ENCODE results near the gene SLC10A3.
"Not testable (repeated sequence)": the region's sequence is repeated elsewhere in the genome, so short reads cannot be mapped to it uniquely, and the experiment has no call there.

SLC10A3 gene

DNA sequence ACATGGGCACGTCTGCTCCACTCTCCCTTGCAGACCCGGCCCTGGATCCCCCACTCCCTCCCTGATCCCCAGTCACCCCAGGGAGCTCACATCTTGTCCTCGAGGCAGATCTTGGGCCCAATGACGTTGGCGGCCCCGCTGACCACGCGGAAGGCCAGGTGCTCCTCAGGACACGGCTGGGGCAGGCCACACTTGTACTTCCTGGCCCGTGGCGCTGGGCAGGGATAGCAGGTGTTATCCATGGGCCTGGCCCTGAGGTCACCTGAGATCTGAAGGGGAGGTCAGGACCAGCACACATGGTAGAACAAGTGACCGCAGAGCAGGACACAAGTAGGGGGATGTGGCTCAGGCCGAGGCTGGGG lies 17.9 kb upstream of the SLC10A3 start:
- no peak for DNase-seq

DNA sequence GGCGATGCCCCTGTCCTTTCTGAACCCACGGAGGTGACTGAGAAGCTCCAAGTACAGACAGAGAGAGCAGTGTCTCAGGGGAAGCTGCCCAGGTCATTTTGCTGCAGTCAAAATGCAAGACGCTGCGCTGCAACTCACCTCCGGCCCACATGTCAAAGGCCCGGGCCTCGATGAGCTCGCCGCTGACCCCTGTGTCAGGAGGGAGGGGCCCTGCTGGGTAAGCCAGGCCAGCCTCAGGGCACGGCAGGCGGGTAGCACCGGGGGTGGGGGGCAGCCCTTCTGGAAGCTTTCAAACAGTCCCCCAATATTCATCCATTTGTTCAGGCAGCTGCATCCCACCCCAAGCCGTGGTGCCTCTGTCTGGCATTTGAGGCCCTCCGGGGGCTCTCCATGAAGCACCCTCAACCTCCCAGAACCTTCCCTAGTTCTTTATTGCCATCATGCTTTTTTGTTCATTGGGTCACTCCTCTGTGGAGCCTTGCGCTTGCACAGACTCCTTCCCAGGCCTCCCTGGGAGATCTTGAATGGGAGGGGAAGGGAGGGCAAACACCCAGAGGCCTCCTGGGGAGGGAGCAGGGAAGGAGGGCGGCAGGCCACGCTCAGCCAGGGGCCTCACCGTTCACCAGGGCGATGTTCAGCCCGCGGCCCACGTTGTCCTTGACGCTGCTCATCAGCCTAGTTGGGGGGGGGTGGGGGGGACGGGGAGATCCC lies 17.4 kb upstream of the SLC10A3 start:
- DNase-seq, result no peak

DNA sequence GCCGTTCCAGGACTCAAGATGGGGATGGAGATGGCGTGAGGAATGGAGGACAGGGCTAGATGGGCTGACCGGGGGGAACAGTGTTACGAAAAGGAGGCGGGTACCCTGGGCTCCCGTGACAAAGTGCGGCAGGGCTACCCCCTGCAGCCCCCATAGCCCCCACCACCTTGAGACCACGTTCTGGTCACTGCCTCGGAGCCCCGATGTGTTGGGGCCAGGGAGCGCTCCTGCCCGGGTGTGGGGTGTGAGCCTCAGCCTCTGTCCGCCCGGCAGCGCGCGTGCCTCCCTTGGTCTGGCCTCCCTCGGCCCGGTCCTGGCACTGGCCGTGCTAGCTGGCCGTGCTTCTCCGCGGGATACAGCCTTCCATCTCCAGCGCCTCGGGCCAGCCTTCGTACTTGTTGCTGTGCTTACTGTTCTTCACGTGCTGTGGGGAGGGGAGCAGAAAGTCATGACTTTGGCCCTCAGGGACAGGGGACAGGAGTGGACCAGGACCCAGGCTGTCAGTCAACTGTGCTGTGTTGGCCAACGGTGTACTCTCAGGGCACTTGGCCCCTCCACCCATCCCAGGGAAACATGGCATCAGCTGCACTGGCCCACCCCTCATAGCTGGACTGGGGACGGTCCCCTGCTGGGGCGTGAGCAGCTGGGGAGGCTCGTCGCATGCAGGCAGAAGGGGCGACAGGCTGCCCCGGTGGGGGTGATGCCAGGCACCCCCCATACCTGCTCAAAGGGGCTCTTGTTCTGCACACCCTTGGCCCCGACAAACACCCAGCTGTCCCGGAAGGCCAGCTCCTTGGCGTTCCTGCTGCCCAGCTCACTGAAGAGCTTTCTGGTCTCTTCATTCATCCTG lies 16.3 kb upstream of the SLC10A3 start:
- DNase-seq, result no peak

DNA sequence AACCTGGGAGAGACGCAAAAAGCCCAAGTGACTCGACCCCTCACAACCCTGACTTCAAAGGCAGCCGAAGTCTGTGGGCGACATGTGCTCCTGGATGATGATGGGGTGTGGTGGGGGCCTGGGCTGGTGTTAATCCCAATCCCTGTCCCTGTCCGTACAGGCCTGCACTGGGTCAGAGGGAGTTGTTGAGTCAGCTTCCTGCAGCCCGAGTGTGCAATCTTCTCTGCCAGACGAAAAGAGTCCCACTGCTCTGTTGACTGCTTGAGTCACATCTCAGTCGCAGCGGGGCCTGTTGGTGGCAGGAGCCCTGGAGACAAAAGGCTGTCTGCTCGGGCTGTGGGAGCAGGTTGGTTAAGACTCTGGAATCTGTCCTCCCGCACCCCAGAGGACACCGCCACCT lies 15.3 kb upstream of the SLC10A3 start:
- DNase-seq, result no peak

DNA sequence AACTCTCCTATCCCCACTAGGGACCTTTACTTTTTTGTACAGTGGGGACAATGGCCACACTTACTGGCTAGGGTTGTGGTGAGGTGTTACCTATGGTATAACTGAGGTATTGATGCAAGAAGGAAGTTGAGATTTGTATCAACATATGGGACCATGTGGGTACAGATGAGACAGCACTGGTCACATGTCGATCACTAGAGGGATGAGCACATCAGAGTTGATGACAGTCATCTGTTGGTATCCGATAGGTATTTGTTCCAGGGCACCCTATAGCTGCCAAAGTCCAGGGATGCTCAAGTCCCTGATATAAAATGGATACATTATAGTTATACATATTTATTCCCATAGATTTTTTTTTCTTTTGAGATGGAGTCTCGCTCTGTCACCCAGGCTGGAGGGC lies 12.6 kb upstream of the SLC10A3 start:
- DNase-seq, result no peak

DNA sequence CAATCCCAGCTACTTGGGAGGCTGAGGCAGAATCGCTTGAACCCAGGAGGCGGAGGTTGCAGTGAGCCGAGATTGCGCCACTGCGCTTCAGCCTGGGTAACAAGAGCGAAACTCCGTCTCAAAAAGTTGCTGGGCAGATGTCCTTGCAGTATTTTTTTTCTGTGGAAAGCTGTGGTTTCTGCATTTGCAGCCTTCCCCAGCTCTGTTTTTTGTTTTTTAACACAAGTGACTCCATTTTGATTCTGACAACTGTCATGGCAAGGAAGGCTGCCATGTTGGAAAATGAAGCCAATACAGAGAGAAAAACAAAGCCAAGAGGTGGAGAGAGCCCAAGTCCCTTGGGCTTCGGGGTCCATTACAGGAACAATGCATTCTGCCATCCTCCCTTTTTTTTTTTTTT lies 11.7 kb upstream of the SLC10A3 start:
- DNase-seq, result no peak

DNA sequence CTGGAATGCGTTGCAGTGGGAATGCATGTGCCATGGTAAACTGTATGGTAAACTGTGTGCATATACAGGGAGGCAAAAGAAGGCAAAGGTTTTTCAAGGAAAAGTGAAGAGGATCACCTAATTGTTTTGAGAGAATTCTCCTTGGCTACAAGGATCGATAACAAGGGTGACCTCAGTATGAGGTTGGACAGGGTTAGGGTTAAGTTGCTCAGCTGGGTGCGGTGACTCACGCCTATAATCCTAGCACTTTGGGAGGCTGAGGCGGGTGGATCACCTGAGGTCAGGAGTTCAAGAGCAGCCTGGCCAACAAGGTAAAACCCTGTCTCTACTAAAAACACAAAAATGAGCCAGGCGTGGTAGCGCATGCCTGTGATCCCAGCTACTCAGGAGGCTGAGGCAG lies 11.0 kb upstream of the SLC10A3 start:
- DNase-seq, result not testable (repeated sequence)

DNA sequence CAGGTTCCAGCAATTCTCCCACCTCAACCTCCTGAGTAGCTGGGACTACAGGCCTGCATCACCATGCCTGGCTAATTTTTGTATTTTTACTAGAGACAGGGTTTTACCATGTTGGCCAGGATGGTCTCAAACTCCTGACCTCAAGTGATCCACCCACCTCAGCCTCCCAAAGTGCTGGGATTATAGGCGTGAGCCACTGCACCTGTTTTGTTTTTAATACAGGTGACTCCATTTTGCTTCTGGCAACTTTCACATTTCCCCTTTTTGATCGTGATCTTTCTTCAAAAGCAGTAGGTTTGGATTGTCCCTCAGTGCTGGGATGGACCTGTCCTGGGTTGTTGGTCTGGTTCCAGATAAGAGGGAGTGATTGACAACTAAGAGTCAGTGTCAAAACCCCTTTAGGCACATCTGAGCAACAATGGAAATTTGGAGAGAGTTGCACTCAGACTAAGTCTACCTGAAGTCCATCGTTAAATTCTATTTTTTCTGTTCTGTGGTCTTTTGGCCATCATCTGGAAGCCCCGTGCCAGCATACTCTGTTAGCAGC lies 6.2 kb upstream of the SLC10A3 start:
- not testable (repeated sequence) for DNase-seq

DNA sequence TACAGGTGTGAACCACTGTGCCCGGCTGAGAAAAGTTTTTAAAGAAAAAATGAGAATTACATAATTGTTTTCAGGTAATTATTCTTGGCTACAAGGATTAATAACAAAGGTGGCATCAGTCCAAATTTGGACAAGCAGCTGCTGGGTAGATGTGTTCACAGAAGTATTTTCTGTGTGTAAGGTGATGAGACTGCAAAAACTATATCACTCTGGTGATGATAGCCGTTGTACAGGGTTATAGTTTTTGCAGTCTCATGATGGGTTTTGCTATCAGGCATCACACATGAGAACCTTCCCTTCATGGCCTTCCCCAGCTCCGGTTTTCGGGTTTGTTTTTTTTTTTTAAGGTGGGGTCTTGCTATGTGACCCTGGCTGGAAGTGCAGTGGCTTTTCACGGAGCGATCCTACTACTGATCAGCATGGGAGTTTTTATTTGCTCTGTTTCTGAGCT lies 5.1 kb upstream of the SLC10A3 start:
- no peak for DNase-seq

DNA sequence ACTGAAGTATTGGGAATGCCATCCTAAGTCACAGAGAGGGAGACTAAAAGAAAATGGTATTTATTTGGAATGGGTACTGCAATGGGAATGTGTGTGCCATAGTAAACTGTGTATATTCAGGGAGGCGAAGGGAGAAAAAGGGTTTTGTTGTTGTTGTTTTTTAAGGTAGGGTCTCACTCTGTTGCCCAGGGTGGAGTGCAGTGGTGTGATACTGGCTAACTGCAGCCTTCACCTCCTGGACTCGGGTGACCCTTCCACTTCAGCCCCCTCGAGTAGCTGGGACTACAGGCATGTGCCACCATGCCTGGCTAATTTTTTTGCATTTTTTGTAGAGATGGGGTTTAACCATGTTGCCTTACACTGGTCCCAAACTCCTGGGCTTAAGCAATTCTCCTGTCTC lies 4.3 kb upstream of the SLC10A3 start:
- no peak for DNase-seq

DNA sequence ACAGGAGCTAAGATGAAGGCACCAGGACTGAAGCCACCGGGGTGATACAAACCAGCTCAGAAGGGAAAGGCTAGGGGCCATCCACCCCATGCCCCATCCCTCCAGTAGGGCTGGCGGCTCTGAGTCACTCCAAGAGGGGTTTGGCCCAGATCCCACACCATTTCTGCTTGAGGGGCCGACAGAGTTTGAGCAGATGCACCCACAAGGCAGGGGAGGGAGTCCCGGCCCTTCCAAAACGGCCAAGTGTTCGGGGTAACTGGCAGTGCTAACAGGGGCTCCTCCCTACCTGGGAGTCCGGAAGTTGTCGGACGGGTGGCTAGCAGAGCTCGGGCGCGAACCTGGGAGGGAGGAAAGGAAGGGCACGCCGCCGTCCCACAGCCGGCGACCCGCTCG lies 412 bp downstream of the SLC10A3 start:
- DNase-seq, result no peak

DNA sequence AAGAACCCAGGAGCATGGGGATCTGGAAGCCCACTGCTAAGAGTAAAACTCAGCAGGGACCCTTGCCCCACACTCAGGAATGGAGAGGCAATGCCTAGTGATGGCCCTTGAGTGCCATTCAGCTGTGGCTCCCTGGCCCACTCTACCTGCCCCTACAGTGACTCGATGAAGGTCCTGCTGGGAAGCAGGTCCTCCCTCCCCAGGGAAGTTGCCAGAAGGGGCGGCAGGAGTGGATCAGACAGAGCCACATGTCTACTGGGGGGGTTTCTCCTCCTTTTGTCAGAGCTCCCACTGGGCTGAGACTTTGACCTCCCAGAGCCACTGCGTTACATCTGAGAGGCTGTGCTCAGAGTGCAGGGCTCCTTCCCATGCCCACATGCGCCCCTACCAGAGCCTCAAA lies 1.2 kb downstream of the SLC10A3 start:
- no peak for DNase-seq

DNA sequence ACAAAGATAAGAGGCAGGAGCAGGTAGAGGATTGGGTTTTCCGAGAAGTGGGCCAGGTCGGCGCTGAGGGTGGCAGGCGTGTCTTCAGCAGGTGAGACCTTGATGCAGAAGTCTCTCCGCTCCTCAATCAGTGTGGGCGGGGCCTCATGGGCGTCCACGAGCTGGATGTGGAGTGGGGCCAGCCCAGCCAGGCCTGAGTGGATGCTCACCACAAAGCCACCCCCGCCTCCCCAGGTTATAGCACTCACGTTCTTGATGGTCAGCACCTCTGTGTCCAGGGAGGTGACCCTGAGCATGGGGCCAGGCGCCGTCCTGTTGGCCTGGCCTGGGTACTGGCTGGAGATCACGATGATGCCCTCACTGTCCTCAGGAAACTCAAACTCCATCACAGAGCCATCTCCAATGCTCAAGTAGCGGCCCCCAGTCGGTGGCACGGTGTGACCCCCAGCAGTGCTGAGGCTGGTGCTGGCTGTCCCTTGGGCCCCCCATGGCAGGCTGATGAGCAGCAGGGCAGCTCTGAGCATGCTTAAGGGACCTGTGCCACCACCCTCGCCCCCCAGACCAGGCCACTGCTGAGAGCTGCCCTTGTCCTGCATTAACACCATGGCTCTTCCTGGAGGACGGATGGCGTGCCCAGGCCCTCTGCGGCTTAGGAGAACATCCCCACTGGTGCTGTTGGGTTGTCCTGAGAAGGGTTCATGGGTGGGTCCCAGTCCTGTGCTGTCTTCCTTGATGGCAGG lies 1.9 kb downstream of the SLC10A3 start:
- no peak for DNase-seq

DNA sequence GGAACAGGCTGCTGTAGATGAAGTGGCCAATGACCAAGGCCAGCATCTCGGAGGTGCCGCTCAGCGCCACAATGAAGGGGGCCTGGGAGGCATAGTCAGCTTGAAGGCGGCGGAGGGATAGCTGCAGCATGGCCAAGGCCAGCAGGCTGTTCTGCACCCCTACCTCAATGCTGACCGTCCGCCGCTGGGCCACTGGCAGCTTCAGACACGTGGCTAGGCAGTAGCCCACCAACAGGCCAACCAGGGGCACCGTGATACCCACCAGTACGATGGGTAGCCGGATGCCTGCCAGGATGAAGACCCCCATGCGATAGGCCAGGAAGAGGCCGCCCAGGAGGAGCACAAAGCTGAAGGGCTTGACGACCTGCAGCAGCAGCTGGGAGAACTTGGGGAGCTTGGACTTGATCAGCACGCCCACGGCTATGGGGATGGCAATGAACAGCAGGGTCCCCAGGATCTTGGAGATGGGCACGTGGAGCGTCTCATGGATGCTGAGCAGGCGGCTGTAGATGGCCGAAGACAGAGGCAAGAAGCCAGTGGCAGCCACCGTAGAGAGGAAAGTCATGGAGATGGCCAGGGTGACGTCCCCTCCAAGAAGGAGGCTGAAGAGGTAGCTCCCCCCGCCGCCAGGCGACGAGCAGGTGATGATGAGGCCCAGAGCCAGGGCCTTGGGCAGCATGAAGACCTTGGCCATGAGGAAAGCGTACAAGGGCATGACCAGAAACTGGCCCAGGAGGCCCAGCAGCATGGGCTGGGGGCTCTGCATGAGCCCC lies 2.7 kb downstream of the SLC10A3 start:
- DNase-seq, result no peak

DNA sequence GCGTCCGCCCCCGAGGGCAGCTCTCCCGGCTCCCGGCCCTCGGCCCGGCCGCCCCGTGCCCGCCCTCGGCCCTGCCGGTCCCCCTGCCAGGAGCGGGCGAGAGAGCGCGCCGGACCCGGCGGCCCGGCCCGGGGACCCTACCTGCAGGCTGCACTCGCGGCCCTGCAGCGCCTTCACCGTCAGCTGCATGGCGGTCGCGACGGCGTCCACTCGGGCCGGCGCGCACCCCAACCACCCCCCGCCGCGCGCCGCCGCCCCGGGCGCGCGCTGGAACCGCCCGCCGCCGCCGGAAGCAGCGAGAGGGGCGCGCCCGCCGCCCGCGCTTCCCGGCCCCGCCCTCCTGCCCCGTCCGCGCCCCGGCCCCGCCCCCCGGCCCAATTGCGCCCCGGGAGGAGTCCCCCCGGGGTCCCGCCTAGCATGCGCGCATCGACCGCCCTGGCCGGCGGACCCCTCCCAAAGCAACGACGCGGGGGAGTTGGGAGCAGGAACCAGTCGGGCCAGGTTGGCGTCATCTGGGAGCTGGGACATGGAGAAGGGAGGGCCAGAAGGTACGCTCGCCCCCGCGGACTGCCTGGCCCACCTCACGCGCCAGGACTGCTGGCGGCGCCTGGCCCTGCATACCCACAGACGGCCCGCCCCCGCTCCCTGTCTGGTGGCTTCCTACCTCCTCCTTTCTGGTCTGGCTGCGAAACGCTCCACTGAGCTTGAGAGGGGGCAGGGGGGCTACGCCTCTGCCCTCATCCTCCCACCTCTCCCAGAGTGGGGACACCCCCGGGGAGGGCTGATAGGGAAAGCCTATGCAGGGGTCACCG lies 3.8 kb downstream of the SLC10A3 start, which contains the start of gene UBL4A:
Gene UBL4A, minus strand, starts transcription at position 220 of the 812 bp plus-strand sequence. Its CDS starts 31 bp downstream, at position 189.
- peak; percentile 62 for DNase-seq

DNA sequence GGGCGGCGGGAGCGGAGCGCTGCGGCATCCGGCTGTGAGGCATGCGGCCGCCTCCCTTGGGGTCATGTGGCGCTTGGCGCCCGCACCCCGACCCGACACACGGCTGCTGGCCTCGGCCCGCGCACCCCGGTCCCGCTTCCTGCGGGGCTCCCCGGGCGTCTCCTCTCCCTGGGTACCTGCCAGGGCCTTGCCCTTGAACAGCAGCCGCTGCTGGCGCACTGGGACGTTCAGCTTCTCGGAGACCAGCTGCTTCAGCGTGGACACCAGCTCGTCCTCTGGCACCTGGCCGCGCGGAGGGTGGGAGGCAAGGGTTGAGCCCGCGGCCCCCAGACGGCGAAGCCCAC lies 4.4 kb downstream of the SLC10A3 start:
- DNase-seq, result no peak

DNA sequence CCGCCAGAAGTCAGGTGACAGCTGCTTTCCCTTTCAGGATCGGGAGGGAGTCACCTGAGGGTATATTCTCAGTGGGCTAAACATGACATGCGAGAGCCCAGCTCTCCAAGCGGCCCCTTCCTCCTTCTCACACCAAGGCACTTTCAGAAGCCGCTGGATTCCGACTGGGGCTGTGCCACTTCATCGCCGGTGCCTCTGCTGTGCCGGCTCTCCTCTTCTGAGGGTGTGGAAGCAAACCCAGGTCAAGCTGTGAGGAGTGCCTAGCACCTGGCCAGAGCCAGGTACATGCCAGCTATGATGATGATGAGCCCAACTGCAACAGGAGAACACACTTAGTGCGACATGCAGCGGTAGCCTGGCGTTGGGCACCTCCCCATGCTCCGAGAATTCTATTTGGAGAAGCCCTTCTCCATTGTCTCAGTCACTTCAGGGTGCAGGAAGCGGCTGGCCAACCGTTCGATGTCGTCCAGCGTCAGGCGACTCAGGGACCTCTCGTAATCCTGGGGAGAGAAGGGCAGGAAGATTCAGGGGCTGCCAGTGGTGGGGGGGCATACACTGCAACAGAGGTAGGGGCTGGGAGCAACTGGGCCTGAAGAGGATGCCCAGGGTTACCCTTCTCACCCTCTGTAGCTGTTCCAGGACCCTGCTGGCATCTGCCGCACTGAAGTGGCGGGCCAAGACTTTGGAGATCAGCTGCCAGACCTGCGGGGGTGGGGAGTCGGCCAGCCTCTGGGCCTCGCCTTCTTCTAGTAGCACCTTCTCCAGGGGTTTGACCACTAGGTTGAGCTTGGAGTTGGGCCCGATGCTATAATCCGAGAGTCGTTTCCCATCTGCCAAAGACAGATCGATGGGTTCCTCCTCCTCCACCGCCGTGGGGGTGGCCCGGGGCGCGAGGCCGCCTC lies 5.0 kb downstream of the SLC10A3 start:
- no peak for DNase-seq

DNA sequence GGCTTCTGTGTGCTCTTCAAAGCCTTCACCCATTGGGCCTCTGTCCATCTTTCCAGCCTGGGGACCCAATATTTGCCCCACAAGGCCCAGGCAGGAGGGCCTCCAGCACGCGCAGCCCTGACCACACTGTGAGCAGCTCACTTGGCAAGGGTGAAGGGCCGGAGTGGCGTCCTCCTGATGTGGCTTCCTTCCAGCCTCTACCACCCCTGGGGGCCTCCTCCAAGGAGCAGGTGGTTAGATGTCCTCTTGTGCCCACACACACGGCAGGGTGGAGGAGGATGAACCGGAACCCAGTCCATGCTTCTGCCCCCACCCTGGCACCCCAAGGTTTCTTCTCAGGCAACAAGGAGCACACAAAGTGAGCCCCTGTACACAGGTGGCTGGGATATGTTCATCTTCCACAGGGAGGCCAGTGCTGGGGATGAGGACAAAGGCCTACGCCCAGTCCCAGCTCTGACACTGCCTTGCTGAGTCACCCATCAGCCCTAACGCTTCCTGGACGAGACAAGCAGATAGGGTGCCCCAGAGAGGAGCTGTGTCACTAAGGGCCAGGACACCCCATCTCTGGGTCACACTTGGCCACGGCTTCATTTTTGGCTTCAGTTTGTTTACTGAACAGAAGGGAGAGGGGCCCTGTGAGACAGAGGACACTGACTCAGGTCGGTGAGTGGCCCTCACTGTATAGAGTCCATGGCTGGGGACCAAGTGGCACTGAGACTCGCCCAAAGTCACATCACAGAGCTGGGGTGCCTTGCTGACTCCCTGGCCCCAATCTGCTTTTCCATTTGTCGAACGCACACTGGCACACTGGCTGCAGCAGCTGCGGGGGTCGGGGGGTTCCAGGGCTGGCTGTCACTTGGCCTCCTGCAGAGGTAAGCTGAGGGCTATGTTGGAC lies 5.9 kb downstream of the SLC10A3 start:
- DNase-seq, result no peak

DNA sequence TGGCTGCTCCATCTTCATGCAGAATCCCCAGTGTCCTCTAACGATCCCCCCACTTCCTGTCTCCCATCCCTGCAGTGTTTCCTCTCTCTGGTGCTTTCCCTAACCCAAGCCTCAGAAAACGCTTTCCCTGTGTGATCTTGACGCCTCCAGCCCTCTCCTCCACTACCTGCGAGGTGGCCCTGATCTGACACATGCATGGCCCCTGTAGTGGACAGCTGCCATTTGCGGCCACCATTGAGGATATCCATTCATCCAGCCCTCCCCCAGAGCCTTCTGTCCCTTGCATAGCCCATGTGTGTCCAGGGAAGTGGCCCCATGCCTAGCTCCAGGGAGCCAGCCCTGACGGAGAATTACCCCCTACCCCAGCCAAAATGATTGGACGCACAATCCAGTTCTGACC lies 7.1 kb downstream of the SLC10A3 start:
- DNase-seq, result no peak

DNA sequence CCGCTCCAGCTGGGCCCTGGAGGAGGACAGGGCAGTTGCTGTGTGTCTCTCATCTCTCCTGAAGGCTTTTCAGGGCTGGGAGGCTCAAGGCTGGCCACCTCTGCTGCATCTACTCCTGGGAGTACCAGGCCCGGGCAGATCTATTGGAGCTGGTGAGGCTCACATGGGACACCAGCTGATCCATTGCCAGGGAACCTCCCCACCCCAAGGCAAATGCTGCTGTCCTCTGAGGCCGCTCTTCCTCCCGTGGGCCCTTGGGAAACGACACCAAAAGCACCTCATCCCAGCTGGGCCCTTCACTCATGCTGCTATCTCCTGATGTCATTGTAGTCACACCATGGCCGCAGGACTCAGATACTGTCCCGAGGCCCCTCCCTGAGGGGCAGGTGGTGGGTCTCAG lies 7.6 kb downstream of the SLC10A3 start:
- no peak for DNase-seq
